Urothelium cell line (cell line): ENCODE data around the gene USP15.
A peak's percentile ranks its signal among the peaks of the same experiment; 100 is the strongest.
"Not testable (repeated sequence)": the region's sequence is repeated elsewhere in the genome, so short reads cannot be mapped to it uniquely, and the experiment has no call there.

Experiments used
- DNase-seq: peaks from one replicate; pipeline ENCODE4 v3.0.0; 2011; ENCODE audit warnings: low spot score, mixed read lengths
- FAIRE-seq: peaks from 2 replicates; lab custom pipeline; 2011; peaks lifted over from hg19 to GRCh38; lab: Jason Lieb, UNC

USP15 gene

DNA sequence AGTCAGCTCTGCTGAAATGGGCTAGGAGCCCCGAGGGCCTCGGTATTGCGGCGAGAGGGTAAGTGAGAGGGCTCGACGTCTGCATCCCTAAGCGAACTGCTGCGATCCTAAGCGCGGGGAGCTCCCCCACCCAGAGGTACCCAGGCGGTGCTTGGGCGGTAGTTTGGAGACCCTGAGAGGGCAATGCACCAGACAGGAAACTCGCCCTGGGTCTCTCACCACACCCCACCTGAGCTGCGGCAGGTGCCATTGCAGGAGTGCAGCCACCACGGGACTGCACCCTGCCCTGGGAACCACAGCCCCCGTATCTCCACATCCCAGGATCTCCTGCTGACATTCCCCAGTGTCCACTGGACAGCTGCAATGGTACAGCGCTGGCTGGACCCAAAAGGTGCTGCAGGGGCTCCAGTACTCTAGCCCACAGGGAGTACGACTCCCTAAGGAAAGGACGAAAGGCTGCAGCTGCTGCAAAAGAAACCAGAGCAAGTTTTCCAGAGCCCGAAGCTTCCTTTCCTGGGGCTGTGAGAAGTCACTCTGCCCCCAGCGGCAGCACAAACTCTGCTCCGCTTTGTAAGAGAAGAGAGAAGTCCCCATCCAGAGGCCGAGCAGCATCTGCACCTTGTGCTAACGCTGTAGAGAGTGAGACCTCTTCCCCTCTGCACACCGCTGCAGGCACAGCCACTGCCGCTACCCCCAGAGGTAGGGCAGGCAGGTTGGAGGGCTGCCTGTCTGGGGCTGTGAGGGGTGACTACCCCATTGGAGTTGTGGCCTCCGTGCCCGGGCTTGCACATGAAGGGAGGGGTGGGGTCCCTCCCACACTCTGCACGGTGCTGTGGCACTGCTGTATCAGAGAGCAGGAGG is 175.3 kb downstream of the USP15 start:
- DNase-seq, result peak; percentile 67
- FAIRE-seq, result no peak

DNA sequence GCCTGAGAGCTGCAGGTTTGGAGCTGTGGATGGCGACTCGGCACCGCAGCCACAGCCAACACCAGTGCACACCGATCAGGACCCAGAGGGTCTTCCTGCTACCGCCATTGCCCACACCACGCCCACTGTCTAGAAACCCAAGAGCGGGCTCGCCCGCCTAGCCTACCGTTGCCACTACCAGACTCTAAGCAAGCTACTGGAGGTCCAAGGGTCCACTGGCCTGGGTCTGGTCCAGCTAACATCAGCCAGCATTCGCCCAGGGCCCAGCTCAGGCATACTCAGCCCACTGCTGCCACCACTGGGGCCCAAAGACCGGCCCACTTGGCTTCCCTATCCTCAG is 175.9 kb downstream of the USP15 start:
- FAIRE-seq (no peak), DNase-seq (no peak)

DNA sequence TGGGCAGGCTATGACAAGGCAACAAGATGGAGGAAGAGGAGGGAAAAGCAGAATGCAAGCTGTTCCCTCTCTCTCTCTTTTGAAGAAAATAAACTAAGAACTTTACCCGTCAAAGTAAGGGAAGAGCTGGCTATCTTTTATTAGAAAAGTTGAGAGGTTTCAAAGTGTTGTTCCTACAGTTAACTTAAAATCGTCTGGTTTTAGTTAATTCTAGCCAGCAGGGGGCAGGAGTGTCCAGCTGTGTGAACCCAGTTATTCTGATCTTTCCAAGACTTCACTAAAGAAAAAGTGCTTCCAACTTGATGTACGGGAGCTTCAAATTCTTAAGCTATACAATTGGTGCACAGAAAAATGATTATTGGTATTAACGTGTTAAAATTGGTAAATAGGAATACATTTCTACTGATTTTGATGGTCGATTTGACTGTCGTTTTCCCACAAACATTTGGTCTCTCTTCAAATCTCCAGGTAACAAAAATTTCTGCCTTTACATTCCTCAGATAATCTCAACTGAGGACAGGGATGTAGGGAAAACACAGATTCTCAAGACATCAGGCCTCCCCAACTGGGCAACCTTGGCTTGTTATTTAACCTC is 178.0 kb downstream of the USP15 start:
- FAIRE-seq, result no peak
- DNase-seq, result peak; percentile 35

GRCh38 chr12:62446754-62447452 is 186.7 kb downstream of the USP15 start:
- DNase-seq (no peak), FAIRE-seq (no peak)

DNA sequence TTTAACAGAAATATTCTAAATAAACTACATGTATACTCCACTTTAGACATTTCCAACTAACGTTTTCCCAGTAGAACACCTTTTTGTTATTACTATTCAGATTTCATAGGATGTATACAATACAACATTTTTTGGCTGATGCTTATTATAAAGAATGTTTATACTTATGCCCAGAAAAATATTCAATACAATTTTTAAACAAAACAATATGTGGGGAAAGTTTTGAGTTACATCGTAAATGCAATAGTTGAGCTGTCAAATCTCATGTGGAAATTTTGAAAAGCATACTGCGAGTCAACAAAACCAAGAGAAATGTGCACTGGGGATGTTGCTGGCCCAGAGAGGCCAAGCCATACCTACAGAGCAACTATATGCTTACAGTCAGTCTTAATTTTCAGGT is 188.2 kb downstream of the USP15 start:
- no peak for DNase-seq
- FAIRE-seq, result no peak

- not testable (repeated sequence) for DNase-seq, FAIRE-seq
These were observed 195.2 kb downstream of the USP15 start for GRCh38 chr12:62455429-62455828.

DNA sequence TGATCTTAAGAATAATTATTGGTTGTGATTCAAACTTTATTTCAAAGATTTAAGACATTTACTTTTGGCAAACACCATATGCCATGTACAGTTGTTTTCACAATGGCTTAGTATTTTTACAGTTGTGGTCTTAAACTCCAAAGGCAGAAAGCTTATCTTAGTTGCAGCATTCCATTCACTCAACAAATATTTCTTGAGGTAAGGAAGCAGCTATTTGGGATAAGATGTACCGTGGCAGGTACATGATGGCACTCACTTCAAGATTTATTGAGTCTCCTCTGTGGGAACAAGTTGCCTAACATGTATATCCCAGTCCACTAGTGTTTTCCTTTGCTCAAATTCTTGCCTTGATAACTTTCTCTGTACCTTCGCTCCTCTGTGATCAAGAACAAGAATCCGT is 198.4 kb downstream of the USP15 start:
- FAIRE-seq, result no peak
- DNase-seq, result no peak

DNA sequence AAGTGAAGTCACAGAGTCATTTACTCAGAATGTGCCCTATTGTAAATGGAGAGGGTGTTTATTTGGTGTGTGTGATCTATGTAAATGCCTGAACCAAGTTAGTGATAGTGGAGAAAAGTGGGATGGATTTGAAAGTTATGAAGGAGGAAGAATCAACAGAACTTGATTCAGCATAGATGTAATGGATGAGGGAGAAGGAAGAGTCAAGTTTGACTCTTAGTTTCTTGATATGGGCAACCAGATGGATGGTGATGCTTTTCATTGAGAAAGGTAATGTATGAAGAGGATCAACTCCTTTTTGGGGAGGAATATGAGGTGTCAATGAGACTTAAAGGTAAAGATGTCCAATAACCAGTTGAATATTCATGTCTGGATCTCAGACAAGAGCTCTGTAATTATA is 199.8 kb downstream of the USP15 start:
- DNase-seq (no peak), FAIRE-seq (no peak)

- FAIRE-seq, result not testable (repeated sequence)
These were observed 201.1 kb downstream of the USP15 start for GRCh38 chr12:62461171-62461837.

GRCh38 chr12:62463252-62463651 is 203.0 kb downstream of the USP15 start:
- DNase-seq, FAIRE-seq: not testable (repeated sequence)

More at GRCh38 chr12:62461171-62461837, 201.1 kb downstream of the USP15 start:
- DNase-seq, result not testable (repeated sequence)
